Keratinocyte (primary cell): ENCODE data around the gene DYNC1I1. TPM values are rescaled to one million over a fixed set of nuclear protein-coding genes. Genes with fewer than 3 reads are reported as not detected.

Experiments used
- DNase-seq: peaks from one replicate; pipeline ENCODE4 v3.0.0-alpha.2; 2011; ENCODE audit warnings: low read depth, missing footprints, low spot score
- FAIRE-seq: peaks from 2 replicates; lab custom pipeline; 2011; peaks lifted over from hg19 to GRCh38; lab: Jason Lieb, UNC
- H2AFZ ChIP-seq: 2 replicates; pipeline ENCODE4 v1.6.0; 2012; ENCODE audit warnings: low read length, control low read depth, inconsistent platforms; ENCODE audit not compliant: control insufficient read depth
- H3K27ac ChIP-seq: 2 replicates; pipeline ENCODE4 v1.5.1; 2011; ENCODE audit warnings: low read length; ENCODE audit not compliant: control insufficient read depth, insufficient read depth
- H3K27me3 ChIP-seq: 3 replicates; pipeline ENCODE4 v1.6.0; 2011; ENCODE audit warnings: low read length; ENCODE audit not compliant: control insufficient read depth, insufficient read depth; ENCODE audit errors: extremely low read depth
- H3K36me3 ChIP-seq, 2 experiments: 2 replicates in 1 of 2; 3 replicates in 1 of 2; pipeline ENCODE4 v1.5.1; 2011; ENCODE audit warnings: low read length in 2 of 2, mild to moderate bottlenecking in 1 of 2; ENCODE audit not compliant: control insufficient read depth in 2 of 2, insufficient read depth in 2 of 2; ENCODE audit errors: extremely low read depth in 1 of 2
- H3K4me1 ChIP-seq: 3 replicates; pipeline ENCODE4 v1.5.1; 2011; ENCODE audit warnings: low read length; ENCODE audit not compliant: control insufficient read depth, insufficient read depth; ENCODE audit errors: extremely low read depth
- H3K4me2 ChIP-seq: 3 replicates; pipeline ENCODE4 v1.6.0; 2011; ENCODE audit warnings: low read depth, low read length; ENCODE audit not compliant: control insufficient read depth, insufficient read depth; ENCODE audit errors: extremely low read depth
- H3K4me3 ChIP-seq, 3 experiments: fragments of 200-600 bp in 1 of 3; sonication (generic) in 1 of 3; 2 replicates in 2 of 3; 3 replicates in 1 of 3; pipeline ENCODE4 v1.5.1; 2011 to 2016; ENCODE audit warnings: low read length in 3 of 3, mild to moderate bottlenecking in 3 of 3, control low read depth in 2 of 3, inconsistent platforms in 1 of 3, low read depth in 1 of 3, mixed read lengths in 1 of 3, mixed run types in 1 of 3, moderate library complexity in 1 of 3; ENCODE audit not compliant: control insufficient read depth in 2 of 3, insufficient read depth in 2 of 3; ENCODE audit errors: extremely low read depth in 1 of 3
- H3K79me2 ChIP-seq: 2 replicates; pipeline ENCODE4 v1.6.0; 2012; ENCODE audit warnings: low read length; ENCODE audit not compliant: control insufficient read depth, insufficient read depth
- H3K9ac ChIP-seq: 3 replicates; pipeline ENCODE4 v1.6.0; 2011; ENCODE audit warnings: low read length; ENCODE audit not compliant: control insufficient read depth, insufficient read depth; ENCODE audit errors: extremely low read depth
- H3K9me1 ChIP-seq: 3 replicates; pipeline ENCODE4 v1.6.0; 2011; ENCODE audit warnings: low read length; ENCODE audit not compliant: control insufficient read depth, insufficient read depth; ENCODE audit errors: extremely low read depth
- H3K9me3 ChIP-seq: 2 replicates; pipeline ENCODE4 v1.5.1; 2012; ENCODE audit warnings: low read depth, low read length; ENCODE audit not compliant: control insufficient read depth
- H4K20me1 ChIP-seq: 3 replicates; pipeline ENCODE4 v1.6.0; 2011; ENCODE audit warnings: low read length; ENCODE audit not compliant: control insufficient read depth, insufficient read depth; ENCODE audit errors: extremely low read depth
- CTCF ChIP-seq, 3 experiments: IDR thresholded peaks in 1 of 3; conservative IDR thresholded peaks in 1 of 3; optimal IDR thresholded peaks in 1 of 3; 2 replicates in 2 of 3; 3 replicates in 1 of 3; pipeline versions ENCODE3 to v1.5.1; 2011; ENCODE audit warnings: low read length in 3 of 3, mild to moderate bottlenecking in 3 of 3, moderate library complexity in 2 of 3, control low read depth in 1 of 3, inconsistent platforms in 1 of 3; ENCODE audit not compliant: insufficient read depth in 2 of 3; ENCODE audit errors: extremely low read depth in 1 of 3
- EZH2 ChIP-seq: IDR thresholded peaks from one replicate; pipeline ENCODE4 v1.6.1; 2012; ENCODE audit warnings: inconsistent platforms, mild to moderate bottlenecking, low read length, moderate library complexity
- dilution Hi-C: fragments of 300-500 bp; cut with MboI; formaldehyde crosslinking; loops from one replicate; pipeline ENCODE4 v1.7.0; 2020; ENCODE audit warnings: low sequenced_read_pairs; ENCODE audit not compliant: extremely low pct_ligation_motif_present
- polyA plus RNA-seq, 5 experiments: library from polyadenylated mRNA; depleted of rRNA in 3 of 5; stranded (reverse) in 3 of 5; stranded (forward) in 1 of 5; unstranded in 1 of 5; fragments of >200 nt; gene quantifications; 1 replicate in 1 of 5; 2 replicates in 3 of 5; 3 replicates in 1 of 5; pipeline versions ENCODE4 v1.2.1 to v1.2.3, GENCODE V29; 2011 to 2012; ENCODE audit warnings: missing spikeins in 2 of 5, low read depth in 1 of 5, low replicate concordance in 1 of 5

The DYNC1I1 gene
- polyA plus RNA-seq, 1 donor (not counting 4 experiments of a cell fraction or from before 2014, with no cell fraction given): 0.10 TPM

DNA sequence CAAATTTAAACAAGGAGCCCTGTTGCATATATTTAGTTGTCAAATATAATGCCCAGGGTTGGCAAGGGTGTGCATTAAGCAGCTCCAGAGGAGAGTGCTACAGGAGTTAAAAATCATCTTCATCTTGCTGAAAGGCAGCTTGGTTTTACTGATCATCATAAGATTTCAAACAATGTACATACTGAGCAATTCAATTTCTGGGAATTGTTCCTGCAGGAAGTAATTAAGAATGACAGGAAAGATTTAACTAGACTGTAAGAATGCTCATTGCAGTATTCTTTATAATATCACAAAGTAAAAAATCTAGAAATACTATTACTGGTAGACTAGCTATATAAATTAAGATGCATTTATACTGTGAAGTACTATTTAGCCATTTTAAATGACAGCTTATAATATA lies 153.6 kb downstream of the DYNC1I1 start:
- Histone ChIP-seq H3K27ac (no peak overlapping the region), H3K4me2 (no peak overlapping the region), H3K79me2 (no peaks in the 10 kb centered on the region), H3K9me1 (no peaks in the 10 kb centered on the region), H3K4me1 (no peaks in the 10 kb centered on the region), H3K9me3 (no peaks in the 10 kb centered on the region), H3K9ac (no peak overlapping the region), H3K36me3 (no peaks in the 10 kb centered on the region), H2AFZ (no peak overlapping the region), H3K27me3 (no peaks in the 10 kb centered on the region), H3K4me3 (no peak overlapping the region), H4K20me1 (no peaks in the 10 kb centered on the region)
- DNase-seq: no peak
- no peak for TF ChIP-seq CTCF (optimal IDR thresholded peaks at IDR 0.05 in 1 of 3, IDR thresholded peaks at IDR 0.05 in 1 of 3, conservative IDR thresholded peaks at IDR 0.05 in 1 of 3; ENCODE audit: extremely low read depth in 1 of 3, insufficient read depth in 2 of 3, low read length in 3 of 3)
- TF ChIP-seq EZH2: no peak
- FAIRE-seq: no peak
- dilution Hi-C loops: no loop called here

DNA sequence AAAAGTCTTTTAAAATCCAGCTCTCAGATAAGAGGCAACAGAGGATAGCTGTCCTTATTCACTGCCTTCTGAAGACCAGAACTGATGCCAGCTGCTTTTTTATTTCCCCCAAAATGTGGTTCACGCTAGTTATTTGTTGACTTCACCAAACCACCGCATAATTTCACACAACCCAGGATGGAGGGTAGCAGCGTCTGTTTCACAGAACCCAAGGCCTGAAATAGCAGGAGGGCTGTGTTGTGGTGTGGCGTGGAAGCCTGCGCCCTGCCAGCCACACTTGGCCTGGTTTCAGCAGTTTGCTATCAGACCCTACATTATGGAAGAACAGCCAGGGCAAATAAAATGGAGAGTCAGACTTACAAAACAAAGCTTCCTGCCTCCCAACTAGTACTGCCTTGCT lies 155.4 kb downstream of the DYNC1I1 start:
- H3K4me3 ChIP-seq: no peak overlapping the region
- no peaks in the 10 kb centered on the region for H3K36me3 ChIP-seq
- no peak overlapping the region for H3K4me2 ChIP-seq
- H3K9me1 ChIP-seq: no peaks in the 10 kb centered on the region
- H4K20me1 ChIP-seq: no peaks in the 10 kb centered on the region
- DNase-seq (no peak), FAIRE-seq (no peak)
- dilution Hi-C loops: no loop called here
- no peak overlapping the region for H3K27ac ChIP-seq
- no peaks in the 10 kb centered on the region for H3K4me1 ChIP-seq
- no peak overlapping the region for H2AFZ ChIP-seq
- TF ChIP-seq CTCF (optimal IDR thresholded peaks at IDR 0.05 in 1 of 3, IDR thresholded peaks at IDR 0.05 in 1 of 3, conservative IDR thresholded peaks at IDR 0.05 in 1 of 3; ENCODE audit: extremely low read depth in 1 of 3, insufficient read depth in 2 of 3, low read length in 3 of 3): no peak
- TF ChIP-seq EZH2: no peak
- no peaks in the 10 kb centered on the region for H3K79me2 ChIP-seq
- H3K9ac ChIP-seq: no peak overlapping the region
- no peaks in the 10 kb centered on the region for H3K27me3 ChIP-seq
- no peaks in the 10 kb centered on the region for H3K9me3 ChIP-seq
